NCI-H2196 treated with DMSO at 0.1 percent for 48 hours (cell line): Measurements from ENCODE around the gene TMEM139.
"Not testable (repeated sequence)": the region's sequence is repeated elsewhere in the genome, so short reads cannot be mapped to it uniquely, and the experiment has no call there.

Source experiments
- DNase-seq: peaks from one replicate; lab custom pipeline; 2025; ENCODE audit not compliant: unreplicated experiment; lab: John Stamatoyannopoulos, UW

Gene TMEM139

DNA sequence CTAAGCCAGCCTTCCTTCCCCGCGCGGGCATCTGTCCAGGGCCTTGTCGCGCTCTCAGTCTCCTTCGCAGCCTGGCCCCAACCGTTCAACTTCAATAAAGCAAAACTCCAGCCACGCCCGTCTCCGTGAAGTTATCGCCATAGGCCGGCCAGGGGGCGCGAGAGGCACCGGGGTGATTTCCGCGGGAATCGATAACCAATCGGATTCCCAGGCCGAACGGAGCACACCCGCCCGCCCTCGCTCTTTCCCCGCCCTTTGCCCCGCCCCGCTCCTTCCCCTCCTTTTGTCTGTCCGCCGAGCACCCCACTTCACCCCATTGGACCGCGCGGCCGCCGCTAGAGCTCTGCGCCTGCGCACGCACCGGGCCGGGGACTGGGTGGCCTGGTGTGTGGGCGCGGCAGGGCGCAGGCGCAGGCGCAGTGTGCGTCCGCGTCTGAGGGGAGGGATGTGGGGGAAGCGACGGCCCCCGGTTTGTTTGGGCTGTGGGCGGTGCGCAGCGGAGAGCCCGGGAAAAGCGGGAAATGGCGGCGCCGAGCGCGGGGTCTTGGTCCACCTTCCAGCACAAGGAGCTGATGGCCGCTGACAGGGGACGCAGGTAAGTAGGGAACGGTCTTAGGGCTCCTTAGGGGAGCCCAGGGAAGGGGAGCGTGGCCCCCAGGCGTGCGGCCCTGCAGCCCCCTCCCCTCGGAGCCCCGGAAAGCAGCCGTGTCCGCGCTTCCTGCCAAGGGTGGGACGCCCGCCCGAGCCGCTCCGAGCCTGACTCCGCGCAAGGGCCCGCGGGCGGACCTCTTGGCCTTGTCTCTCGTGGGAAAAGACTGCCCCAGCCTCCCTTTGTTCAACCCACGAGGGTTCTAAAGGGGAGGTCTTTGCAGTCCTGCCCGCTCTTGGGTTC, 3.4 kb downstream of the TMEM139 start, which contains the start of gene CASP2:
Gene CASP2, plus strand, starts transcription at position 417 of the 892 bp plus-strand sequence. Its CDS starts 105 bp downstream, at position 522.
- peak; percentile 94 for DNase-seq

DNA sequence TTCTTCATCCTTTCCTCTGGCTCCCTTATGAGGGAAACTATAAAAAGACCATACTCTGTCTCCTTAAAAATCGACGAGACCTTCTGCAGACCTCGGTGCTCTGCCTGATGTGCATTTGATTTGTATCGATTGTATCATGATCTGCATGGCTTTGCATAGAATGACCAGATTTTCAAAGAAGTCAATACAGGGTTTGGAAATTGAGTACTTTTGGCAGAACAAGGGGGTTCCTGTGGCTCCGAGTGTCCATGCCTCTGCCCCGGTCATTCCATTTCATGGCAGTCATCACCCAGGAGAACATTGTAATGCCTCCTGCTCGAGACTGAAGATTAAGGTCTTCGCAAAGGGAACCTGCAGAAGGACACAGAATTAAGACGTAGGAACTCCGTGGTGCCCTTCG, 4.1 kb downstream of the TMEM139 start:
- DNase-seq, result no peak

DNA sequence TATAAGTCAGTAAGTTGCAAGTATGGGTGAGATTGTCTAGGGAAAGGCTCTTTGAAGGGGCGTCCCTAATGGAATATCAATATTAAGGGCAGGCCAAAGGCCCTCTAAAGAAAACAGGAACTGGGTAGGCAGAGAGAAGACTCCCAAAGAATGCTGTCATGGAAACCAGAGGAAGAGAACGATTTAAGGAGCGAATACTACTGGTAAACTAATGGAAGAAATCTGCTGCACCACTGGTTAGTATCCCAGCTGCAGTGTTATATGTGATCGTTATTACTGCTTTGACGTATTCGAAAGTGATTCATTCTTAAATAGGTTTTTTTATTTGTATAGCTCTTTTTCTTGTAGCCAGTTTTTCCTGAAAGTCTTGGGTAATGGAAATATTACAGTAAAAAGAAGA, 4.7 kb downstream of the TMEM139 start:
- no peak for DNase-seq

DNA sequence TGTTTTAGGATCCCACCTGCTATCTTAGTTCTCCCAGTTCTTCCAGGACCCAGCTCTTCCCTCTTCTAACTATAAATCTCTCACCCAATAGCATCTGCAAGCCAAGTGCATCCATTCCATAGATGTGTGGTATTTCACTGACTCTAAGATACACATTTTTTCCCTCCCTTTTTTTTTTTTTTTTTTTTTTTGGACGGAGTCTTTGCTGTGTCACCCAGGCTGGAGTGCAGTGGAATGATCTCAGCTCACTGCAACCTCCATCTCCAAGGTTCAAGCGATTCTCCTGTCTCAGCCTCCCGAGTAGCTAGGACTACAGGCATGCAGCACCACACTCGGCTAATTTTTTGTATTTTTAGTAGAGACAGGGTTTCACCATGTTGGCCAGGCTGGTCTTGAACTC, 5.1 kb downstream of the TMEM139 start:
- DNase-seq, result not testable (repeated sequence)

DNA sequence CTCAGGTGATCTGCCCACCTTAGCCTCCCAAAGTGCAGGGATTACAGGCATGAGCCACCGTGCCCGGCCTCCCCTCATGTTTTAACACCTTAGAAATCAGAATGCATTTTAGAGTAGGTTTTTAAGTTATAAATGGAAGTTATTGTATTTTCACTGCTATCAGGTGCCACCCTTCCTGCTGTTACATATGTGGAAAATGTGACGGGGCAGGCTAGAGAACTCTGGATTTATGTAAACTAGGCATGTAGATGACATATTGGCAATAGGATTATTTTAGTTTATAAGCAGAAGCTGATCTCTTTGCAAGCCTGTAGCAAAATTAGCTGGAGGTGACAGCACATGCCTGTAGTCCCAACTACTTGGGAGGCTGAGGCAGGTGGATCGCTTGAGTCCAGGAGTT, 5.5 kb downstream of the TMEM139 start:
- DNase-seq, result no peak

DNA sequence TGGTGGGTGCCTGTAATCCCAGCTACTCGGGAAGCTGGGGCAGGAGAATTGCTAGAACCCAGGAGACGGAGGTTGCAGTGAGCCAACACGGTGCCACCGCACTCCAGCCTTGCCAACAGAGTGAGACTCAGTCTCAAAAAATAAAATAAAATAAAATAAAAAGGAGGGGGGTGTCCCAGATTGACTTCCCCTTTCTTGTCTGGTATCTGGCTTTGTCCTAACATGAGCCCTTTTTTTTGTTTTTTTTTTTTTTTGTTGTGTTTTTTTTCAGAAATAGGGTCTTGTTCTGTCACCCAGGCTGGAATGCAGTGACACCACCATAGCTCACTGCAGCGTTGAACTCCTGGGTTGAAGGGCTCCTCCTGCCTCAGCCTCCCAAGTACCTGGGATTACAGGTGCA, 8.1 kb downstream of the TMEM139 start:
- no peak for DNase-seq

DNA sequence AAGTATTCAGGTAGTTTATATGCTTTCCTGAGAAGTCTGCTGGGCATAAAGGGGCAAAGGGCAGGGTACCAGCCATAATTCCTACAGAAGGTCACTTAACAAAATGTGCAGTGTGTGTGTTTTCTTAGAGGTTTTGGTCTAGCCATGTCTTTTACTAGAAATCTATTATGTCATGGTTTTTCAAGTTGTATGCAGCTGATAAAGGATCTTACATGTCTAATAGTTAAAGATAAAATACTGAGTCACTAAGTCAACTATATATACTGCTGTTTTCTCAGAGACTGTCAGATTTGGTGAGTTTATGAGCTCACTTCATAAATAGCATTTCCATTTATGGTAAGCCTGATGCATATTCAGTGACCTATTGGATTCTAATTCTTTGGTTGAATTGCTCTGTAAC, 11.1 kb downstream of the TMEM139 start:
- no peak for DNase-seq

DNA sequence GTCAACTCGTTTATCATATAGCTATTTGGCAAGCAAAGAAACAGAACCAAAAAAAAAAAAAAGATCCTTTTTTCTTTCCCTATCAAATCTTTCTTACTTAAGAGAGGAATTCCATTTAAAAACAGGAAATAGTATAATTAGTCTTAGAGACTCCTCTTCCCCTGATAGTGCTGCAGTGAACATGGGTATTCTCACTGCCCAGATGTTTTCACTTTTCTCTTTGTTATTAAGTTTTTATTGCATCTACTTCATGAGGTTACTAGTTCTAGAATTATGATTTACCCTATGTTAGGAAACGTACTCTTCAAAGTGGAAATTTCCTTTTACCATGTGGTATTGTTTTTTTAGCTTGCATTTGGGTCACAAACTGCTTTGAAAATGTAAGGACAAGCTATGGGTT, 11.9 kb downstream of the TMEM139 start:
- no peak for DNase-seq

DNA sequence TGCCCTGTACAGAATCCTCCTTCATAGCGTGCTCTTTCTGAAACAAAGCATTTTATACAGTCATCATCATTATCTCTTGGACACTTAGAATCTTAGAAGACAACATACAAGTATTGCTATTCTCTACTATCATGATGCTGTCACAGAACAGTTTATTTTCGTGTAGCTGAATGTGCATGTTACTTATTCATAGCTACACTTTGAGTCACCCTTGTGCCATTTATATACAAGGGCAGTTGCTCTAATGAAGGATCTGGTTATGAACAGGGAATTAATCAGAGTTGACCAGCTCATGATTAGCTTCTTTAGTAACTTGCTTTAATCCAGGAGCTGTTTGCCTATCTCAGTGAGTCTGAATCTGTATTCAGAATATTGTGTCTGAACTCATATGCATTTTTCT, 14.6 kb downstream of the TMEM139 start:
- DNase-seq, result no peak

DNA sequence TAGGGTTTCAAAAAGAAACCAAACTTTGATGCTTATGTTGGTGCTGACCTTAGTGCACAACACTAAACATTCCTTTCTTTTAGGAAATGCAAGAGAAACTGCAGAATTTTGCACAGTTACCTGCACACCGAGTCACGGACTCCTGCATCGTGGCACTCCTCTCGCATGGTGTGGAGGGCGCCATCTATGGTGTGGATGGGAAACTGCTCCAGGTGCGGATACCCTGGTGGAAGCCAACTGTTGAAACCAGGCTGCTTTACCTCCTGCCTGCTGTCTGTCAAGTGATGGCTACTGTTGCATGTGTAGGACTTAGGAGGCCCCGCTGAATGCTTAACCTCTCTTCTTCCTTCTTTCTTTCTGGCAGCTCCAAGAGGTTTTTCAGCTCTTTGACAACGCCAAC, 15.1 kb downstream of the TMEM139 start:
- peak; percentile 4 for DNase-seq

DNA sequence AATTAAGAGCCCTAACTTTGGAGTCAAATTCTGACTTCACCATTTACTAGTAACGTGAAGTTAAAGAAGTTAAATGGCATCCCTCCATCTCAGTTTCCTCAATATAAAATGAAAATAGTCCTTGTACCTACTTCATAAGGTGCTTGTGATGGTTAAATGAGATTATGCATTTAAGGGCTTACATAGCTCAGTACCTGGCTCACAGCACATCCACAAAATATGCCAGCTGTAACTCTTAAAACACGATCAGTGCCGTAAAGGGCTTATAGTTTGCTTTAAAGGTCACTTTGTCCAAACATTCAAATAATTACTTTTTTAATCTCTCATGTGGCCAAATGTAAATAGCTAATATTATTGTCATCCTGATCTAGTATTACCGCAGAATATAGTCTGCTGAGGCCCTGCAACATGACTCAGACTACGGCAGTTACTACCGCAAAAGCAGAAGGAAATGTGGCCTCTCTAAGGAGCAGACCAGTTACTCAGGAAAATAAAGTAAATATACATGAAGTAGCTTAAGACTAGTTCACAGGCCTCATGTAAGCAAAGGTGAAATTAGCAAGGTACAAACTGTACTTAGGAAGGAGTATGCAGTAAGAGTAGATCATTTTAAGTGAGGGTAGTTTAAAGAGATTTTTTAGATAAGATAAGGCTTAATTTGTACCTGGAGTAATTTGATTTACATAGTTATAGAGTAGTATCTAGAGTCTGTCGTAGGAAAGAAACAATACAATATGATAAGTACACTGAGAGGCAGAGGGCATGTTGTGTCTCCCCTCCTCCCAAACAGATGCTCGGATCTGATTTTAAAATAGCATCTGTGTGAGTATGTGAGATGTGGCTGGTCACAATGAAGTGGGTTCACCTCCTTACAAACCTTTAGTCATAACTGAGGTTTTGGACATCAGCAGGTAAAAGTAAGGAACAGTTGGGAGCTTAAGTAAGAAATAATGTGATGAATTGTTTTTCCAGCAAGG, 16.5 kb downstream of the TMEM139 start:
- no peak for DNase-seq

DNA sequence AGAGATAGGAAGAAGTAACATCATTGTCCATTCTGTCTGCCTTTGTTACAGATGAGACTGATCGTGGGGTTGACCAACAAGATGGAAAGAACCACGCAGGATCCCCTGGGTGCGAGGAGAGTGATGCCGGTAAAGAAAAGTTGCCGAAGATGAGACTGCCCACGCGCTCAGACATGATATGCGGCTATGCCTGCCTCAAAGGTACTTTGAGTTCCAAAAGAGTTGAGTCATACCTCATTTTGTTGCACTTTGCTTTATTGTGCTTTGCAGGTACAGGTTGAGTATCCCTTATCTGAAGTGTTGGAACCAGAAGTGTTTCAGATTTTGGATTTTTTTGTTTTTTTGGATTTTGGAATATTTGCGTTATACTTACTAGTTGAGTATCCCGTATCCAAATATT, 19.0 kb downstream of the TMEM139 start:
- DNase-seq, result no peak

DNA sequence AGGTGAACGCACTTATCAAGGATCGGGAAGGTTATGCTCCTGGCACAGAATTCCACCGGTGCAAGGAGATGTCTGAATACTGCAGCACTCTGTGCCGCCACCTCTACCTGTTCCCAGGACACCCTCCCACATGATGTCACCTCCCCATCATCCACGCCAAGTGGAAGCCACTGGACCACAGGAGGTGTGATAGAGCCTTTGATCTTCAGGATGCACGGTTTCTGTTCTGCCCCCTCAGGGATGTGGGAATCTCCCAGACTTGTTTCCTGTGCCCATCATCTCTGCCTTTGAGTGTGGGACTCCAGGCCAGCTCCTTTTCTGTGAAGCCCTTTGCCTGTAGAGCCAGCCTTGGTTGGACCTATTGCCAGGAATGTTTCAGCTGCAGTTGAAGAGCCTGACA, 20.2 kb downstream of the TMEM139 start:
- no peak for DNase-seq

DNA sequence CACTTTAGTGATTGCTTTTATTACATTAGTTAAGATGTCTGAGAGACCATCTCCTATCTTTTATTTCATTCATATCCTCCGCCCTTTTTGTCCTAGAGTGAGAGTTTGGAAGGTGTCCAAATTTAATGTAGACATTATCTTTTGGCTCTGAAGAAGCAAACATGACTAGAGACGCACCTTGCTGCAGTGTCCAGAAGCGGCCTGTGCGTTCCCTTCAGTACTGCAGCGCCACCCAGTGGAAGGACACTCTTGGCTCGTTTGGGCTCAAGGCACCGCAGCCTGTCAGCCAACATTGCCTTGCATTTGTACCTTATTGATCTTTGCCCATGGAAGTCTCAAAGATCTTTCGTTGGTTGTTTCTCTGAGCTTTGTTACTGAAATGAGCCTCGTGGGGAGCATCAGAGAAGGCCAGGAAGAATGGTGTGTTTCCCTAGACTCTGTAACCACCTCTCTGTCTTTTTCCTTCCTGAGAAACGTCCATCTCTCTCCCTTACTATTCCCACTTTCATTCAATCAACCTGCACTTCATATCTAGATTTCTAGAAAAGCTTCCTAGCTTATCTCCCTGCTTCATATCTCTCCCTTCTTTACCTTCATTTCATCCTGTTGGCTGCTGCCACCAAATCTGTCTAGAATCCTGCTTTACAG, 20.8 kb downstream of the TMEM139 start:
- peak; percentile 46 for DNase-seq

DNA sequence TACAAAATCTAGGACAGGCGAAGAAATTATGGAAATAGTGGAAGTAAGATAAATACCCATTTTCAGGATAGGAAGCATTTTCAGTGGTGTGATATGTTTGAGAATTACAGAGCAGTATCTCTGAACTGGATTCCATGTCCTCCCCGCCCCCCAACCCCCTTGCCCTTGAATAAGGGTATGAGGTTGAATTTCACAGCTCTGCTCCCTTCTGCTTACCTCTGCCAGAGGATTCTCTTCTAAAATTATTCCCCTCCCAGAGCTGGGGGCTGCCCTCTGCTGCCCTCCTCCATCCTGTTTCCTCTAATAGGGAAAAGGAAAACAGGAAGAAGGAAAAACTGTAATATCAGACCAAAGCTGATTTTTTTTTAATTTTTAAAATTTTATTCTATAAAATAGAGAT, 23.9 kb downstream of the TMEM139 start:
- no peak for DNase-seq

DNA sequence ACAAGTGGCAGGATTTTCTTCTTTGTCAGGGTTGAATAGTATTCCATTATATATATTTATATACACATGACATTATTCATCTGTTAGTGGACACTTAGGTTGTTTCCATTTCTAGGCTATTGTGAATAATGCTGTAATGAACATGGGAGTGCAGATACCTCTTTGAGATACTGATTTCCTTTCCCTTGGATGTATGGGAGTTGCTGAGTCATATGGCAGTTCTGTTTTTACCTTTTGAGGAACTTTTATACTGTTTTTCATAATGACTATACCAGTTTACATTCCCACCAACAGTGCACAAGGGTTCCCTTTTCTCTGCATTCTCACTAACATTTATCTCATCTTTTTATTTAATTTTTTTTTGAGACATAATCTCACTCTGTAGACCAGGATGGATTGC, 29.4 kb downstream of the TMEM139 start:
- no peak for DNase-seq

DNA sequence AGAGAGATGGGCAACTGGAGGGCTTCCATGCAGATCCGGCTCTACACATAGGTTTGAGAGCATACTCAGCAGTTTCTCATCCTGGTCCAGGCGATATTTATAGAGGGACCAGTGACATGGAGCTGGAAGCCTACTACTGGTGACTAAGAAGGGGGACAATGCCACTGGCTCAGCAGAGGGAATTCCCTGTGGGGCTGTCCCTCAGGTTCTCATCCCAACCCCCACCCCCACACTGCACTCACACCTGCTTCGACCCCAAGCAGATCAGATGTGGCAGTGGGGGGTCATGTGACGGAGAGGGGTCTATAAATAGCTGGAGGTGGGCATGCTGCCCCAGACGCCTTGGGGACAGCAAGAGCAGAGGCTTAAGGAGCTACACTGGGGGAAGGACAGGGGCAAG, 31.0 kb downstream of the TMEM139 start, which contains the start of gene CLCN1:
Gene CLCN1, plus strand, starts transcription at position 336 of the 400 bp plus-strand sequence. CDS start 102 bp downstream, outside the sequence.
- no peak for DNase-seq

DNA sequence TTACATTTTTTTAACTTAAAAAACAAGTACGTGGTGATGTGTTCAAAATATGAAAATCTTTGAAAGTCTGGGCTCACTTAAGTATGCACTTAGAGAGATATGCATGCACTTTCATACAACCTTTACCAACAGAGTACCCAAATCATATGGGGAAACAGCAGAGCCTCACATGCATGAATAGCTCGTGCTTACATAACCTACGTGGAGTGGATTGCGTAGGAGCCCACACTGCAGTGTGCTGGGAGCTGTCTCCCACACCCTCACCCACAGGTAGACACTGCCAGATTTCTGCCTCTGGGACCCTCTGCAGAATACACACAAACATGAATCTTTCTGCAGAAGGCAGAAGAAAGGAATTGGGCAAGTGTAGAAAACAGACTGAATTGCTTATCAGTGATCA, 31.7 kb downstream of the TMEM139 start:
- DNase-seq, result no peak

DNA sequence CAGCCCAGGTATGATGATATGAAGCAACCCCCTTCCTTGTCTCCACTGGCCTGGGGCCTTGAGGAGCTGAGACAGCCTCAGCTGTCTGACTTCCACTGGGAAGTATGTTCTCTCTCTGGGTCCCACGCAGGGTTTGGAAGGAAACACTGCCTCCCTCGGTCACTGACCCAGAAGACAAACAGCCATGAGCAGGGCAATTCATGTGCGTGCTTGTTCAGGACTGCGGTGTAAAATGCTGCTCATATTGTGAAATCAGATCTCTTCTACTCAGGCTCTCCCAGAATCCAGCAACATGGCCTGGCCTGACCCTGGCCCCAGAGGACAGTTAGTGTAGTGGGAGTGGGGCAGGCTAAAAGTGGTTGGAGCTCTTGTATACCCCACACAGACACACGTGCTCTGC, 33.9 kb downstream of the TMEM139 start:
- DNase-seq, result no peak

DNA sequence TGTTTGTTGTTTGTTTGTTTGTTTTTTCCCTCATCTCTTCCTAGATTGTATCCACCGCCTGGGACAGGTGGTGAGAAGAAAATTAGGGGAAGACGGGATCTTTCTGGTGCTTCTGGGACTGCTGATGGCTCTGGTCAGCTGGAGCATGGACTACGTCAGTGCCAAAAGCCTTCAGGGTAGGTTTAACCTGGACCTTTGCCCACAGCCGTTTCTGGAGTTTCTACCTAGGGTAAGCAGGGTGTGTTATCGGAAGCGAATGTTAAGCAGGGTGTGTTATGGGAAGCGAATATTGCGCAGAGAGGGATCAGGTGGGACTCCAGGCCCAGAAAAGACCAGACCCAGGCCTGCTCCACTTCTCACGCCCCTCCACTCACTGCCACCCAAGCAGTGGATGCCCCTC, 35.9 kb downstream of the TMEM139 start:
- DNase-seq, result no peak

DNA sequence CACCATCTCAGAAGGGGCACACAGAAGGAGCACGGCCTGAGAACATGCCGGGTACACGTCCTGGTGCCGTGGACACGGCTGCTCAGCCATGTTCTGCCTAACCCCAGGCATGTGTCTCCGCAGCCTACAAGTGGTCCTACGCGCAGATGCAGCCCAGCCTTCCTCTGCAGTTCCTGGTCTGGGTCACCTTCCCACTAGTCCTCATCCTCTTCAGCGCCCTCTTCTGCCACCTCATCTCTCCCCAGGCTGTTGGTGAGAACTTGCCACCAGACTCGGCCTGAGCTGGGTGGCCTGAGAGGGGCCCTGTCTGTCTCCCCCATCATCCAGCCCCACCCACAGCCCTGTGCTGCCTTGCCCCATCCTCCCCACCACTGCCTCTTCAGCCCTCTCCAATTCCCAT, 36.5 kb downstream of the TMEM139 start:
- DNase-seq, result no peak
